ENCODE data around the gene KCNQ1. TPM values are rescaled to one million over a fixed set of nuclear protein-coding genes. Genes with fewer than 3 reads are reported as not detected.

The KCNQ1 gene
- polyA plus RNA-seq, 1 donor from 2014 or later = not detected

DNA sequence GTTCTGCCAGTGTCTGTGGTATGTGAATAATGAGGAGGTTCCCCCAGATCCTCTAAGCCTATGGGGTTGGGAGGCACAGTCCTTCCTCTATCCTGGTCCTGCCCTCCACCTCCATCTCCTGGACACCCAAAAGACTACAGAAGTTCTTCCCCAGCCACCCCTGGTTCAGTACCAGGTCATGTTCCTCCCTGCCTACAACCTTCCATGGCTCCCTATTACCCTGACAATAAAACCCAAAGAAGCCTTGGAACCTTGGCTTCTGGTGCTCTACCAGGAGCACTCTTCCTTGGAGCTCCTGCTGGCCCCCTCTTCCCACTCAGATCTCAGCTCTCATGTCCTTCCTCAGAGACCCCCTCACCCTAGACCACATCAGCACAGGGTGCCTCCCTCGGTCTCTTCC lies 13.4 kb upstream of the KCNQ1 start:
- H3K9me3 ChIP-seq (ENCODE audit: low read length) = no peaks in the 10 kb centered on the region
- H3K27ac ChIP-seq (ENCODE audit: low read length) = no peak overlapping the region
- H2AFZ ChIP-seq (ENCODE audit: low read depth, low read length) = no peak overlapping the region
- no peak overlapping the region for H3K4me3 ChIP-seq (ENCODE audit: low read length)
- H3K9me2 ChIP-seq (ENCODE audit: insufficient read depth, low read length) = no peaks in the 10 kb centered on the region
- no peak overlapping the region for H3K9ac ChIP-seq (ENCODE audit: low read length)
- H3F3A ChIP-seq (ENCODE audit: insufficient read depth, low read length, poor library complexity, severe bottlenecking) = no peaks in the 10 kb centered on the region
- no peaks in the 10 kb centered on the region for H3K79me2 ChIP-seq (replicated peaks; ENCODE audit: insufficient read depth, low read length)
- no peak overlapping the region for H3K4me2 ChIP-seq (ENCODE audit: low read length)
- H4K20me1 ChIP-seq (ENCODE audit: insufficient read depth) = no peaks in the 10 kb centered on the region
- no peaks in the 10 kb centered on the region for H3K36me3 ChIP-seq (ENCODE audit: insufficient read depth, low read length)
- TF ChIP-seq POLR2AphosphoS5 (IDR thresholded peaks at IDR 0.05) (no peak), SMC3 (conservative IDR thresholded peaks at IDR 0.05; ENCODE audit: poor library complexity) (no peak), EP300 (conservative IDR thresholded peaks at IDR 0.05; ENCODE audit: poor library complexity, severe bottlenecking) (no peak), RAD21 (conservative IDR thresholded peaks at IDR 0.05) (no peak), MXI1 (conservative IDR thresholded peaks at IDR 0.05; ENCODE audit: poor library complexity, severe bottlenecking) (no peak), EZH2 (IDR thresholded peaks at IDR 0.05; ENCODE audit: borderline replicate concordance, insufficient read depth, low read length, poor library complexity, severe bottlenecking) (no peak), TAF1 (IDR thresholded peaks at IDR 0.05; ENCODE audit: low read depth) (no peak)
- TF ChIP-seq, protein P1, sequence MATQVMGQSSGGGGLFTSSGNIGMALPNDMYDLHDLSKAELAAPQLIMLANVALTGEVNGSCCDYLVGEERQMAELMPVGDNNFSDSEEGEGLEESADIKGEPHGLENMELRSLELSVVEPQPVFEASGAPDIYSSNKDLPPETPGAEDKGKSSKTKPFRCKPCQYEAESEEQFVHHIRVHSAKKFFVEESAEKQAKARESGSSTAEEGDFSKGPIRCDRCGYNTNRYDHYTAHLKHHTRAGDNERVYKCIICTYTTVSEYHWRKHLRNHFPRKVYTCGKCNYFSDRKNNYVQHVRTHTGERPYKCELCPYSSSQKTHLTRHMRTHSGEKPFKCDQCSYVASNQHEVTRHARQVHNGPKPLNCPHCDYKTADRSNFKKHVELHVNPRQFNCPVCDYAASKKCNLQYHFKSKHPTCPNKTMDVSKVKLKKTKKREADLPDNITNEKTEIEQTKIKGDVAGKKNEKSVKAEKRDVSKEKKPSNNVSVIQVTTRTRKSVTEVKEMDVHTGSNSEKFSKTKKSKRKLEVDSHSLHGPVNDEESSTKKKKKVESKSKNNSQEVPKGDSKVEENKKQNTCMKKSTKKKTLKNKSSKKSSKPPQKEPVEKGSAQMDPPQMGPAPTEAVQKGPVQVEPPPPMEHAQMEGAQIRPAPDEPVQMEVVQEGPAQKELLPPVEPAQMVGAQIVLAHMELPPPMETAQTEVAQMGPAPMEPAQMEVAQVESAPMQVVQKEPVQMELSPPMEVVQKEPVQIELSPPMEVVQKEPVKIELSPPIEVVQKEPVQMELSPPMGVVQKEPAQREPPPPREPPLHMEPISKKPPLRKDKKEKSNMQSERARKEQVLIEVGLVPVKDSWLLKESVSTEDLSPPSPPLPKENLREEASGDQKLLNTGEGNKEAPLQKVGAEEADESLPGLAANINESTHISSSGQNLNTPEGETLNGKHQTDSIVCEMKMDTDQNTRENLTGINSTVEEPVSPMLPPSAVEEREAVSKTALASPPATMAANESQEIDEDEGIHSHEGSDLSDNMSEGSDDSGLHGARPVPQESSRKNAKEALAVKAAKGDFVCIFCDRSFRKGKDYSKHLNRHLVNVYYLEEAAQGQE (IDR thresholded peaks at IDR 0.05; ENCODE audit: borderline replicate concordance) = no peak
- TF ChIP-seq, protein P2, sequence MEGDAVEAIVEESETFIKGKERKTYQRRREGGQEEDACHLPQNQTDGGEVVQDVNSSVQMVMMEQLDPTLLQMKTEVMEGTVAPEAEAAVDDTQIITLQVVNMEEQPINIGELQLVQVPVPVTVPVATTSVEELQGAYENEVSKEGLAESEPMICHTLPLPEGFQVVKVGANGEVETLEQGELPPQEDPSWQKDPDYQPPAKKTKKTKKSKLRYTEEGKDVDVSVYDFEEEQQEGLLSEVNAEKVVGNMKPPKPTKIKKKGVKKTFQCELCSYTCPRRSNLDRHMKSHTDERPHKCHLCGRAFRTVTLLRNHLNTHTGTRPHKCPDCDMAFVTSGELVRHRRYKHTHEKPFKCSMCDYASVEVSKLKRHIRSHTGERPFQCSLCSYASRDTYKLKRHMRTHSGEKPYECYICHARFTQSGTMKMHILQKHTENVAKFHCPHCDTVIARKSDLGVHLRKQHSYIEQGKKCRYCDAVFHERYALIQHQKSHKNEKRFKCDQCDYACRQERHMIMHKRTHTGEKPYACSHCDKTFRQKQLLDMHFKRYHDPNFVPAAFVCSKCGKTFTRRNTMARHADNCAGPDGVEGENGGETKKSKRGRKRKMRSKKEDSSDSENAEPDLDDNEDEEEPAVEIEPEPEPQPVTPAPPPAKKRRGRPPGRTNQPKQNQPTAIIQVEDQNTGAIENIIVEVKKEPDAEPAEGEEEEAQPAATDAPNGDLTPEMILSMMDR (IDR thresholded peaks at IDR 0.05; ENCODE audit: poor library complexity, severe bottlenecking) = no peak
- H3K27me3 ChIP-seq (ENCODE audit: insufficient read depth, low read depth, low read length) = no peaks in the 10 kb centered on the region

DNA sequence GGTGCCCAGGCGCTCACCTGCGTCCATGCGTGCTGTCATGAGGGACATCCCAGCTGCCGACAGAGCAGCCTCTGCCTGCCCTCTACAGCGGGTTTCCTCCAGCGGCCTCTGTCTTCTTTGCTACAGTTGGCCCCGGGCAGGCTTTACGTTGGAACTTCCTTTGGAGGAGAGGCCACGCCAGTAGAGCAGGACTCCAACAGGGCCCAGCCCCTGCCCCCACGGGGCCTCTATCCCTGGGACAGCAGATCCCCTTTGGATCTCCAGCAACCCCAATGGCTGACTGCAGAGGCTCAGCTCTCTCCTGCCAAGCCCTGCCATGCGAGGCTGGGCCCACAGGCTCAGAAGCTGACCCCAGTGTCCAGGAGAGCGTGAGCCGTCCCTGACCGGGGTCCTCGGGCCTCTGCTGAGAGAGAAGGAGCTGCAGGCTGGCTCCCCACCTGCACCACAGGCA lies 12.6 kb upstream of the KCNQ1 start:
- Histone ChIP-seq H3K9me2 (ENCODE audit: insufficient read depth, low read length) (no peaks in the 10 kb centered on the region), H3K27ac (ENCODE audit: low read length) (no peak overlapping the region), H2AFZ (ENCODE audit: low read depth, low read length) (no peak overlapping the region), H4K20me1 (ENCODE audit: insufficient read depth) (no peaks in the 10 kb centered on the region), H3K9ac (ENCODE audit: low read length) (no peak overlapping the region), H3K27me3 (ENCODE audit: insufficient read depth, low read depth, low read length) (no peaks in the 10 kb centered on the region), H3K79me2 (replicated peaks; ENCODE audit: insufficient read depth, low read length) (no peaks in the 10 kb centered on the region), H3K4me2 (ENCODE audit: low read length) (no peak overlapping the region), H3K4me3 (ENCODE audit: low read length) (no peak overlapping the region), H3K9me3 (ENCODE audit: low read length) (no peaks in the 10 kb centered on the region), H3K36me3 (ENCODE audit: insufficient read depth, low read length) (no peaks in the 10 kb centered on the region), H3F3A (ENCODE audit: insufficient read depth, low read length, poor library complexity, severe bottlenecking) (no peaks in the 10 kb centered on the region)
- TF ChIP-seq, protein P1 (IDR thresholded peaks at IDR 0.05; ENCODE audit: borderline replicate concordance) = no peak
- TF ChIP-seq SMC3 (conservative IDR thresholded peaks at IDR 0.05; ENCODE audit: poor library complexity) (no peak), POLR2AphosphoS5 (IDR thresholded peaks at IDR 0.05) (no peak), MXI1 (conservative IDR thresholded peaks at IDR 0.05; ENCODE audit: poor library complexity, severe bottlenecking) (no peak), EZH2 (IDR thresholded peaks at IDR 0.05; ENCODE audit: borderline replicate concordance, insufficient read depth, low read length, poor library complexity, severe bottlenecking) (no peak), EP300 (conservative IDR thresholded peaks at IDR 0.05; ENCODE audit: poor library complexity, severe bottlenecking) (no peak), TAF1 (IDR thresholded peaks at IDR 0.05; ENCODE audit: low read depth) (no peak), RAD21 (conservative IDR thresholded peaks at IDR 0.05) (no peak)
- TF ChIP-seq, protein P2 (IDR thresholded peaks at IDR 0.05; ENCODE audit: poor library complexity, severe bottlenecking) = no peak

Measured in neural cell (in vitro differentiated cells).